Measurements from ENCODE around the gene NF2.
"Not testable (repeated sequence)": the region's sequence is repeated elsewhere in the genome, so short reads cannot be mapped to it uniquely, and the experiment has no call there.

Gene NF2

DNA sequence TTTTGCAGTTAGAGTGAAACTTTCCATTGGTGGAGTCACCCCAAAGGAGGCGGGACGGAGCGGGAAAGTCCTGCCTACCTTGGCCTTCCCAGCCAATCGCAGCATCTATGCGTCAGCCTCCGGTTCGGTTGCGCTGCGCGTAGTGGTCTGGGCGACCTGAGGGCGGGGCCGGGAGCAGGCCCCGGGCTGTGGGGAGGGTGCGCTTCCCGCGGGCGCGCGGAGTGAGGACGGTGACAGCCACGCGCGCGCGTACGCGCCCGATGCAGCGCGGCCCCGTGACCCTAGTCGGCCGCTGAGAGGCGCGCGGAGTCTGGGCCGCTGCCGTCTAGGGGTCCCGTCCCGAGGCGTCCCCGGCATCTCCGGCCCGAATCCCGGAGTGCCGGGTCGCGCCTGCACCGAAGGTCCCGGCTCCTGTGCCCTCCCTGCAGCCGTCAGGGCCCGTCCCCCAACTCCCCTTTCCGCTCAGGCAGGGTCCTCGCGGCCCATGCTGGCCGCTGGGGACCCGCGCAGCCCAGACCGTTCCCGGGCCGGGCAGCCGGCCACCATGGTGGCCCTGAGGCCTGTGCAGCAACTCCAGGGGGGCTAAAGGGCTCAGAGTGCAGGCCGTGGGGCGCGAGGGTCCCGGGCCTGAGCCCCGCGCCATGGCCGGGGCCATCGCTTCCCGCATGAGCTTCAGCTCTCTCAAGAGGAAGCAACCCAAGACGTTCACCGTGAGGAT is at the start of gene NF2:
Gene NF2 (plus strand): TSS at position 276 of the 718 bp plus-strand sequence. CDS start 366 bp downstream, at position 642.
- Histone ChIP-seq H3K9ac (ENCODE audit: low read depth, low read length) (peak within 1 kb of the TSS; percentile 59), H3K9me3 (ENCODE audit: control insufficient read depth, insufficient read depth, low read length) (no peaks in the 10 kb centered on the region), H3K4me3 (ENCODE audit: low read depth, low read length) (peak within 1 kb of the TSS; percentile 94), H3K36me3 (ENCODE audit: control insufficient read depth, insufficient read depth, low read length) (0 out of 2 replicates have a peak, but pooled peaks cover 7% of the 10 kb centered on the region), H3K27ac (ENCODE audit: low read depth, low read length) (peak within 1 kb of the TSS; percentile 83), H3K27me3 (ENCODE audit: control insufficient read depth, insufficient read depth, low read length) (no peaks in the 10 kb centered on the region), H3K4me1 (ENCODE audit: control insufficient read depth, insufficient read depth, low read length) (peaks cover 25% of the 10 kb centered on the region)

DNA sequence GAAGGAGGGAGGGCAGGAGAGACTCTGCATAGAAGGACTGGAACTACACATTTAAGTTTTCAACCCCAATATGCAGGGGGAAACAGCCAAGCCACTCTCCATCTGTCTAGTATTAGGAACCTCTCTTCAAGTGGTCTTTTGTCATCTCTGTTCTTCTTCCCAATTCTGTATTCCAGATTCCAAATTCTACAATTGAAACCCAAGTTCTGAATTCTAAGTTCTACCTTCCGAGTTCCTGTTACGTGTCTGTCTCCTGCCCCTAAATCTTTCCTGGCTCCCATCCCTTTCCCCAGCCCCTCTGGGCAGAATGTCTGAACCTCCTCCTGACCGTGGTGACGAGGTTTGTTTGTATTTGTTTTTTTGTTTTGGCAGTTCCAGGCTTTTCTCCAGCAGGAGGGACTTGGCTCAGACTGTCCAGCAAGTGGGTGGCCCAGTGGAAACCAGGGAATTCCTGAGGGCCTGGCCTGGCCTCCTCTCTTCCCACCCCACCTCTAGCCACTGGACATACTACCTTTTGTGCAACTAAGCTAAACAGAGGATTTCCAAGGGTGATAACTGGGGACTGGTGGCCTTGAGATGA is 48.3 kb upstream of the NF2 start:
- Histone ChIP-seq H3K36me3 (ENCODE audit: control insufficient read depth, insufficient read depth, low read length) (peaks cover 61% of the 10 kb centered on the region), H3K27ac (ENCODE audit: low read depth, low read length) (no peak overlapping the region), H3K9ac (ENCODE audit: low read depth, low read length) (no peak overlapping the region), H3K9me3 (ENCODE audit: control insufficient read depth, insufficient read depth, low read length) (no peaks in the 10 kb centered on the region), H3K27me3 (ENCODE audit: control insufficient read depth, insufficient read depth, low read length) (no peaks in the 10 kb centered on the region), H3K4me1 (ENCODE audit: control insufficient read depth, insufficient read depth, low read length) (no peaks in the 10 kb centered on the region), H3K4me3 (ENCODE audit: low read depth, low read length) (no peak overlapping the region)

DNA sequence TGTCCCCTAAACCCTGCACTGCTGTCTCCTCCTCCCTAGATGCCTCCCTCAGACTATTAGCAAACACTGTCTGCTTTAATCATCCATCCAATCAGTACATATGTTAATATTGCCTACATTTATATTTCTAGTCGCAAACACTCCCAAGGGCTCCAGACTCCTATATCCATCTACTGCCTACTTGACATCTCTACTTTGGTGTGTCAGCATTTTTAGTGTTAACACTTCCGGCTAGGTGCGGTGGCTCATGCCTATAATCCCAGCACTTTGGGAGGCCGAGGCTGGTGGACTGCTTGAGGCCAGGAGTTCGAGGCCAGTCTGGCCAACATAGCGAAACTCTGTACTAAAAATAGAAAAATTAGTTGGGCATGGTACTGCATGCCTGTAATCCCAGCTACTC is 44.4 kb upstream of the NF2 start:
- H3K4me1 ChIP-seq (ENCODE audit: control insufficient read depth, insufficient read depth, low read length) = no peaks in the 10 kb centered on the region
- H3K9me3 ChIP-seq (ENCODE audit: control insufficient read depth, insufficient read depth, low read length) = no peaks in the 10 kb centered on the region
- H3K27ac ChIP-seq (ENCODE audit: low read depth, low read length) = no peak overlapping the region
- H3K4me3 ChIP-seq (ENCODE audit: low read depth, low read length) = no peak overlapping the region
- H3K36me3 ChIP-seq (ENCODE audit: control insufficient read depth, insufficient read depth, low read length) = peaks cover 81% of the 10 kb centered on the region
- no peak overlapping the region for H3K9ac ChIP-seq (ENCODE audit: low read depth, low read length)
- no peaks in the 10 kb centered on the region for H3K27me3 ChIP-seq (ENCODE audit: control insufficient read depth, insufficient read depth, low read length)

DNA sequence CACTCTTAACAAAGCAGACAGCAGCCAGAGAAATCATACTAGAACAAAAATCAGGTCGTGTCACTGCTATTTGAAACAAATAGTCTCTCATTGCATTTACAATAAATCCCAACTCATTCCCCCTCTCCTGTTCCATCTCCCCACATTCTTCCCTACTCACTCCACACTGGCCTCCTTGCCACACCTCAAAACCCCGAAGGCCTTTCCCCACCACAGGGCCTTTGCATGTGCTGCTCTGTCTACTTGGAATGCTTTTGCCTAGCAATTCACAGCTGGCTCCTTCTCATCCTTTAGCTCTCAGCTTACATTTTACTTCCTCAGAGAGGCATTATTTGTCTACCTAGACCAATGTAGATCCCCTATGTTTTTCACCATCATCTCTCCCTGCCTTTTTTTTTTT is 43.6 kb upstream of the NF2 start:
- H3K4me1 ChIP-seq (ENCODE audit: control insufficient read depth, insufficient read depth, low read length) = no peaks in the 10 kb centered on the region
- peaks cover 84% of the 10 kb centered on the region for H3K36me3 ChIP-seq (ENCODE audit: control insufficient read depth, insufficient read depth, low read length)
- H3K27ac ChIP-seq (ENCODE audit: low read depth, low read length) = no peak overlapping the region
- no peaks in the 10 kb centered on the region for H3K27me3 ChIP-seq (ENCODE audit: control insufficient read depth, insufficient read depth, low read length)
- no peak overlapping the region for H3K9ac ChIP-seq (ENCODE audit: low read depth, low read length)
- no peaks in the 10 kb centered on the region for H3K9me3 ChIP-seq (ENCODE audit: control insufficient read depth, insufficient read depth, low read length)
- H3K4me3 ChIP-seq (ENCODE audit: low read depth, low read length) = no peak overlapping the region

DNA sequence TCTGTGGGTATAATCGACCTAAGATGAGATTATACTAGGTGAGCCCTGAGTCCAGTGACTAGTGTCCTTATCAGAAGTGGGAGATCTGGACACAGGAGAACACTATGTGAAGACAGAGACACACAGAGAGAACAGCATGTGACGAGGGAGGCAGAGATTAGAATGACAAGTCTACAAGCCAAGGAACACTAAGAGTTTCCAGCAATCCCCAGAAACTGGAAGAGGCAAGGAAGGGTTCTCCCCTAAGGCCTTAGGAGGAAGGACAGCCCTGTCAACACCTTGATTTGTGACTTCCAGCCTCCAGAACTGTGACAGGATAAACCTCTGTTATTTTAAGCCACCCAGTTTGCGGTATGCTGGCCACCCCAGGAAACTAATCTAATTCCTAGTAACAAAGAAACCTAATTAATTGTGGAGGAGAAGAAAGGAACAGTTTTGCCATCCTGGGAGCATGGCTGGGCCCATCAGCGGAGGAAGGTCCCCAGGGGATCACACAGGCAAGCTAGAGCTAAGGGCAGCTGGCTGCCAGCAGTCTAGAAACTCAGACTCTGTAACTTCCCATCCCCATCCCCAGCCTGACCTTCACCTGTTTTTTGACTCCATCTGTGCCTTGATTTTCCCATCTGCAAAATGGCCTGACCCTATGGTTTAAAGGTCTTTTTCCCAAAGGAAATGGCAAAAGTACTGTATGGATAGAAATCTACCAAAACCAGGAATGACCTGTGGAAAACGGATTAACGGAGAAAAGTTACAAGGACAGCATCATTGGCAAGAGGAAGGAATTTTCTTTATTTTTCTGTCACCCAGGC is 39.6 kb upstream of the NF2 start:
- no peaks in the 10 kb centered on the region for H3K9me3 ChIP-seq (ENCODE audit: control insufficient read depth, insufficient read depth, low read length)
- H3K4me3 ChIP-seq (ENCODE audit: low read depth, low read length) = no peak overlapping the region
- H3K36me3 ChIP-seq (ENCODE audit: control insufficient read depth, insufficient read depth, low read length) = peaks cover 80% of the 10 kb centered on the region
- no peaks in the 10 kb centered on the region for H3K4me1 ChIP-seq (ENCODE audit: control insufficient read depth, insufficient read depth, low read length)
- H3K27me3 ChIP-seq (ENCODE audit: control insufficient read depth, insufficient read depth, low read length) = no peaks in the 10 kb centered on the region
- no peak overlapping the region for H3K9ac ChIP-seq (ENCODE audit: low read depth, low read length)
- no peak overlapping the region for H3K27ac ChIP-seq (ENCODE audit: low read depth, low read length)

DNA sequence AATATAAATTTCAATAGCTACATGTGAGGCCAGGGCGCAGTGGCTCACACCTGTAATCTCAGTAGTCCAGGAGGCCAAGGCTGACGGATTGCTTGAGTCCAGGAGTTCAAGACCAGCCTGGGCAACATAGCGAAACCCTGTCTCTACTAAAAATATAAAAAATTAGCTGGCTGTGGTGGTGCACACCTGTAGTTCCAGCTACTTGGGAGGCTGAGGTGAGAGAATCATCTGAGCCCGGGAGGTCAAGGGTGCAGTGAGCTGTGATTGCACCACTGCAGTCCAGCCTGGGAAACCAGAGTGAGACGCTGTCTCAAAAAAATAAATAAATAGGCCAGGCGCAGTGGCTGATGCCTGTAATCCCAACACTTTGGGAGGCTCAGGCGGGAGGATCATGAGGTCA is 36.9 kb upstream of the NF2 start:
- not testable (repeated sequence) for H3K27me3 ChIP-seq (ENCODE audit: control insufficient read depth, insufficient read depth, low read length); H3K4me1 ChIP-seq (ENCODE audit: control insufficient read depth, insufficient read depth, low read length); H3K27ac ChIP-seq (ENCODE audit: low read depth, low read length); H3K4me3 ChIP-seq (ENCODE audit: low read depth, low read length); H3K9ac ChIP-seq (ENCODE audit: low read depth, low read length); H3K9me3 ChIP-seq (ENCODE audit: control insufficient read depth, insufficient read depth, low read length)
- peaks cover 81% of the 10 kb centered on the region for H3K36me3 ChIP-seq (ENCODE audit: control insufficient read depth, insufficient read depth, low read length)

DNA sequence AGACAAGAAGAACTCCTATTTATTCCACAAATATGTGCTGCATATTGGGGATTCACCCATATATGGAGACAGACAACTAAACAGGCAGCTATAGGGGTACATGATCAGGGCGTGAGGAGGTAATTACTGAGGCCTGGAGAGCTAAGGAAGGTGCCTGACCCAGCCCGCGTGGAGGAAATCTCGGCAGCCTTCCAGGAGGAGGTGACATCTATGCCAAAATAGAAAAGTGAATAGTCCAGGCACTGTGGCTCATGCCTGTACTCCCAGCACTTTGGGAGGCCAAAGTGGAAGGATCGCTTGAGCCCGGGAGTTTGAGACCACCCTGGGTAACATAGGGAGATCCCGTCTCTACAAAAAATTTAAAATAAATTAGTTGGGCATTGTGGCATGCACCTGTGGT is 36.1 kb upstream of the NF2 start:
- H3K9me3 ChIP-seq (ENCODE audit: control insufficient read depth, insufficient read depth, low read length) = no peaks in the 10 kb centered on the region
- H3K4me1 ChIP-seq (ENCODE audit: control insufficient read depth, insufficient read depth, low read length) = no peaks in the 10 kb centered on the region
- peaks cover 73% of the 10 kb centered on the region for H3K36me3 ChIP-seq (ENCODE audit: control insufficient read depth, insufficient read depth, low read length)
- no peaks in the 10 kb centered on the region for H3K27me3 ChIP-seq (ENCODE audit: control insufficient read depth, insufficient read depth, low read length)
- no peak overlapping the region for H3K27ac ChIP-seq (ENCODE audit: low read depth, low read length)
- no peak overlapping the region for H3K4me3 ChIP-seq (ENCODE audit: low read depth, low read length)
- H3K9ac ChIP-seq (ENCODE audit: low read depth, low read length) = no peak overlapping the region

DNA sequence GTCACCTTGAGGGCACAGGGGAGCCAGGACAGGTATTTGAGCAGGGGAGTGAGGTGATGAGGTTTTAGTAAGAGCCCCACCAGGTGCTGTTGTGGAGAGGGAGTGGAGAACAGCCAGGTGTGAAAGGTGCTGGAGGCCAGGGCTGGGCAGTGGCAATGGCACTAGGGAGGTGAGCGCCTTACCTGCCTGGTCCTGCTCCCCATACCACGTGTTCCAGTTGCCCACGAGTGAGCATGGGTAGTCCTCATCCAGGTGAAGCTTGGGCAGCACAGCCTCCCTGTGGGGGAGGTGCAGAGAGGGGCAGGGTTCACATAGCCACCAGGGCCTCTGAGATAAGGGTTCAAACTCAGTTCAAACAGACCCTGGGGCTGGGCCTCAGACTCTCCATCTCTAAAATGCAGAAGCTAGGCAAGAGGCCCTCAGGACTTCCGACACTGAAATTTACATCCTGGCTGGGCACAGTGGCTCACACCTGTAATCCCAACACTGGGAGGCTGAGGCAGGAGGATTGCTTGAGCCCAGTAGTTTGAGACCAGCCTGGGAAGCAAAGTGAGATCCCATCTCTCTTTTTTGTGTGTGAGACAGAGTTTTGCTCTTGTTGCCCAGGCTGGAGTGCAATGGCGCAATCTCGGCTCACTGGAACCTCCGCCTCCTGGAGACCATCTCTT is 34.3 kb upstream of the NF2 start:
- Histone ChIP-seq H3K4me1 (ENCODE audit: control insufficient read depth, insufficient read depth, low read length) (no peaks in the 10 kb centered on the region), H3K36me3 (ENCODE audit: control insufficient read depth, insufficient read depth, low read length) (peaks cover 66% of the 10 kb centered on the region)

DNA sequence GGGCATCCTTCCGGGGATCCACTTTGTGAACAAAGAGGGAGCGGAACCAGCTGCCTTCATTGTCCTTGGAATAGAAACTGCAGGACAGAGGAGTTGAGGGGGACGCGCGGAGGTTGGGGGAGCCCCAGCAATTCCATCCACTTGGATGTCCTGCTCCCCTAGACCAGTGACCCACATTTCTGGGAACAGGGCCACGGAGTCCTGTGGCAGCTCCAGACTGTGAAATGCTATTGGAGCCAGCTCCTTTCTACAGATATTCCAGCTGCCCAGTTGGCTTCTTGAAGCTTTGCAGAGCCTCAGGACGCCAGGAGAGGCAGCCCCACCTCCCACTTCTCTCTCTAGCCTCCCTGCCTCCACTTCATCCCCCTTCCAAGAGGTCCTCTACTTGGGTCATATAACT is 33.0 kb upstream of the NF2 start:
- H3K27ac ChIP-seq (ENCODE audit: low read depth, low read length) = no peak overlapping the region
- H3K4me1 ChIP-seq (ENCODE audit: control insufficient read depth, insufficient read depth, low read length) = no peaks in the 10 kb centered on the region
- no peak overlapping the region for H3K9ac ChIP-seq (ENCODE audit: low read depth, low read length)
- no peaks in the 10 kb centered on the region for H3K9me3 ChIP-seq (ENCODE audit: control insufficient read depth, insufficient read depth, low read length)
- H3K27me3 ChIP-seq (ENCODE audit: control insufficient read depth, insufficient read depth, low read length) = no peaks in the 10 kb centered on the region
- no peak overlapping the region for H3K4me3 ChIP-seq (ENCODE audit: low read depth, low read length)
- H3K36me3 ChIP-seq (ENCODE audit: control insufficient read depth, insufficient read depth, low read length) = peaks cover 61% of the 10 kb centered on the region

More for the DNA sequence above, 34.3 kb upstream of the NF2 start:
- Histone ChIP-seq H3K27me3 (ENCODE audit: control insufficient read depth, insufficient read depth, low read length) (no peaks in the 10 kb centered on the region), H3K9me3 (ENCODE audit: control insufficient read depth, insufficient read depth, low read length) (no peaks in the 10 kb centered on the region), H3K27ac (ENCODE audit: low read depth, low read length) (no peak overlapping the region), H3K4me3 (ENCODE audit: low read depth, low read length) (no peak overlapping the region), H3K9ac (ENCODE audit: low read depth, low read length) (no peak overlapping the region)

DNA sequence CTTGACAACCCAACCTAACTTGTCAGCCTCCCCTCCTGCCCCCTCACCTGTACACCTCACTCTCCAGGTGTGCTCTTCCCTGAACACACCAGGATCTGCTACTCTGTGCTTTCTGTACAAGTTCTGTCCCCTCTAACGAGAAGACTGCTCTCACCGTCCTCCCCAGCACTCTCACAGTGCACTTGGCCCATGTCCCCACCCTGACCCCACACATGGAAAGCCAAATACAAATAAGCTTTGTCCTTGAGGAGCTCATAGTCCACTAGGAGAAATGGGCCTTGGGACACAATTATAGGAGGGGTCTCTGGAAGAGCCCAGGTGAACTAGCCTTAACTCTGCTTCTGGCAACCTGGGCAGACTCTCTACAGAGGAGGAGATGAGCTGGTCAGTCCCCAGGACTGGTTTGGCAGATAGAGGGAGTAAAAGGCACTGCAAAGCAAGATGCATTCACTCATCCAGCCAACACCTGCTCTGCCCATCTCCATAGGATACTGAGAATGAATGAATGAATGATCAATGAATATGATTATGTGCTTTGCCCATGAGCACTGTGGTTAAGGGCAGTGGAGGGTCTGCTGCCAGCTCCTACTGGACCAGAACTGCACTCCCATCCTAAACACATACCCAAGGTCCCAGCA is 32.4 kb upstream of the NF2 start:
- peaks cover 55% of the 10 kb centered on the region for H3K36me3 ChIP-seq (ENCODE audit: control insufficient read depth, insufficient read depth, low read length)
- no peak overlapping the region for H3K9ac ChIP-seq (ENCODE audit: low read depth, low read length)

More for the DNA sequence above, 32.4 kb upstream of the NF2 start:
- no peaks in the 10 kb centered on the region for H3K9me3 ChIP-seq (ENCODE audit: control insufficient read depth, insufficient read depth, low read length)
- no peaks in the 10 kb centered on the region for H3K4me1 ChIP-seq (ENCODE audit: control insufficient read depth, insufficient read depth, low read length)
- no peak overlapping the region for H3K27ac ChIP-seq (ENCODE audit: low read depth, low read length)
- H3K4me3 ChIP-seq (ENCODE audit: low read depth, low read length) = no peak overlapping the region
- no peaks in the 10 kb centered on the region for H3K27me3 ChIP-seq (ENCODE audit: control insufficient read depth, insufficient read depth, low read length)

All from HUES48 (cell line).